Neural cell (in vitro differentiated cells): Measurements from ENCODE around the gene LRRC72. TPM values are rescaled to one million over a fixed set of nuclear protein-coding genes. Genes with fewer than 3 reads are reported as not detected.

ENCODE experiments used
- H2AFZ ChIP-seq: fragments of 200-600, 300-800 bp; sonication (generic), shearing (Covaris generic); 2 replicates; pipeline ENCODE4 v1.6.0; 2014; ENCODE audit warnings: low read depth, mild to moderate bottlenecking, antibody characterized with exemption, low read length, moderate library complexity
- H3F3A ChIP-seq: fragments of 200-600 bp; shearing (Covaris generic); 2 replicates; pipeline ENCODE4 v1.6.1; 2016; ENCODE audit warnings: mild to moderate bottlenecking, moderate library complexity, mixed read lengths, antibody characterized with exemption, low read length; ENCODE audit not compliant: insufficient read depth, poor library complexity, severe bottlenecking
- H3K27ac ChIP-seq: fragments of 200-600, 300-800 bp; sonication (generic), shearing (Covaris generic); 2 replicates; pipeline ENCODE4 v1.5.1; 2014; ENCODE audit warnings: mild to moderate bottlenecking, low read length, moderate library complexity
- H3K27me3 ChIP-seq: fragments of 300-800, 200-600 bp; sonication (generic), shearing (Covaris generic); 2 replicates; pipeline ENCODE4 v1.6.0; 2014; ENCODE audit warnings: mild to moderate bottlenecking, low read depth, low read length, moderate library complexity; ENCODE audit not compliant: insufficient read depth
- H3K36me3 ChIP-seq: fragments of 300-800, 200-600 bp; sonication (generic), shearing (Covaris generic); 2 replicates; pipeline ENCODE4 v1.5.1; 2014; ENCODE audit warnings: mild to moderate bottlenecking, antibody characterized with exemption, low read length, moderate library complexity; ENCODE audit not compliant: insufficient read depth
- H3K4me2 ChIP-seq: fragments of 300-800, 200-600 bp; sonication (generic), shearing (Covaris generic); 2 replicates; pipeline ENCODE4 v1.6.0; 2014; ENCODE audit warnings: mild to moderate bottlenecking, low read length
- H3K4me3 ChIP-seq: fragments of 300-800, 200-600 bp; sonication (generic), shearing (Covaris generic); 2 replicates; pipeline ENCODE4 v1.5.1; 2014; ENCODE audit warnings: mild to moderate bottlenecking, low read length, moderate library complexity
- H3K79me2 ChIP-seq: fragments of 200-600 bp; shearing (Covaris generic); replicated peaks from 2 replicates; pipeline ENCODE4 v1.6.0; 2014; ENCODE audit warnings: mild to moderate bottlenecking, low read length, moderate library complexity; ENCODE audit not compliant: insufficient read depth
- H3K9ac ChIP-seq: fragments of 300-800, 200-600 bp; sonication (generic), shearing (Covaris generic); 2 replicates; pipeline ENCODE4 v1.6.1; 2016; ENCODE audit warnings: mild to moderate bottlenecking, low read length, mixed read lengths
- H3K9me2 ChIP-seq: fragments of 200-600 bp; shearing (Covaris generic); 2 replicates; pipeline ENCODE4 v1.6.1; 2016; ENCODE audit warnings: mild to moderate bottlenecking, low read length, mixed read lengths; ENCODE audit not compliant: insufficient read depth
- H3K9me3 ChIP-seq: fragments of 200-600, 300-800 bp; sonication (generic), shearing (Covaris generic); 2 replicates; pipeline ENCODE4 v1.6.1; 2016; ENCODE audit warnings: mild to moderate bottlenecking, mixed run types, low read length, moderate library complexity, mixed read lengths
- H4K20me1 ChIP-seq: fragments of 200-600 bp; shearing (Covaris generic); 2 replicates; pipeline ENCODE4 v1.6.1; 2016; ENCODE audit warnings: mild to moderate bottlenecking, mixed run types; ENCODE audit not compliant: insufficient read depth
- CTCF ChIP-seq: fragments of 450-650 bp; IDR thresholded peaks from 2 replicates; pipeline ENCODE4 v1.5.1; 2014; ENCODE audit warnings: antibody characterized with exemption, mild to moderate bottlenecking, moderate library complexity; ENCODE audit not compliant: poor library complexity, severe bottlenecking
- EP300 ChIP-seq: fragments of 450-650 bp; conservative IDR thresholded peaks from 2 replicates; pipeline ENCODE4 v1.6.1; 2014; ENCODE audit warnings: antibody characterized with exemption, mild to moderate bottlenecking, moderate library complexity; ENCODE audit not compliant: poor library complexity, severe bottlenecking
- EZH2 ChIP-seq: fragments of 200-600, 300-800 bp; shearing (Covaris generic), sonication (generic); IDR thresholded peaks from 2 replicates; pipeline ENCODE4 v1.6.1; 2014; ENCODE audit warnings: antibody characterized with exemption, low read length, borderline replicate concordance, mild to moderate bottlenecking; ENCODE audit not compliant: insufficient read depth, poor library complexity, severe bottlenecking
- MXI1 ChIP-seq: fragments of 450-650 bp; conservative IDR thresholded peaks from 2 replicates; pipeline ENCODE4 v1.6.1; 2014; ENCODE audit warnings: antibody characterized with exemption, mild to moderate bottlenecking; ENCODE audit not compliant: poor library complexity, severe bottlenecking
- POLR2AphosphoS5 ChIP-seq: IDR thresholded peaks from 2 replicates; pipeline ENCODE4 v1.6.1; 2012
- RAD21 ChIP-seq: fragments of 450-650 bp; conservative IDR thresholded peaks from 2 replicates; pipeline ENCODE4 v1.6.1; 2014; ENCODE audit warnings: antibody characterized with exemption, mild to moderate bottlenecking, moderate library complexity
- REST ChIP-seq: IDR thresholded peaks from 2 replicates; pipeline ENCODE4 v1.6.1; 2012; ENCODE audit warnings: borderline replicate concordance
- SMC3 ChIP-seq: fragments of 450-650 bp; conservative IDR thresholded peaks from 2 replicates; pipeline ENCODE4 v1.6.1; 2014; ENCODE audit warnings: antibody characterized with exemption, mild to moderate bottlenecking, moderate library complexity; ENCODE audit not compliant: poor library complexity
- TAF1 ChIP-seq: IDR thresholded peaks from 2 replicates; pipeline ENCODE4 v1.6.1; 2012; ENCODE audit warnings: low read depth
- polyA plus RNA-seq: library from polyadenylated mRNA; depleted of rRNA; stranded (reverse); fragments of >200 nt; gene quantifications from 2 replicates; pipeline ENCODE4 v1.2.3, GENCODE V29; 2014

Gene LRRC72
- polyA plus RNA-seq, 1 donor from 2014 or later = not detected

GRCh38 chr7:16611711-16612110, 85.1 kb downstream of the LRRC72 start:
- Histone ChIP-seq H3K27me3 (no peaks in the 10 kb centered on the region), H3K36me3 (peaks cover 16% of the 10 kb centered on the region), H4K20me1 (no peaks in the 10 kb centered on the region), H3F3A (no peaks in the 10 kb centered on the region), H3K79me2 (peaks cover 3% of the 10 kb centered on the region), H3K4me2 (no peak overlapping the region), H3K4me3 (no peak overlapping the region), H2AFZ (no peak overlapping the region), H3K27ac (no peak overlapping the region), H3K9me3 (no peaks in the 10 kb centered on the region), H3K9me2 (no peaks in the 10 kb centered on the region), H3K9ac (no peak overlapping the region)
- no peak for TF ChIP-seq CTCF
- TF ChIP-seq MXI1 = no peak
- no peak for TF ChIP-seq TAF1
- no peak for TF ChIP-seq RAD21
- no peak for TF ChIP-seq REST
- TF ChIP-seq EP300 = no peak
- TF ChIP-seq SMC3 = no peak
- no peak for TF ChIP-seq EZH2
- no peak for TF ChIP-seq POLR2AphosphoS5

- Histone ChIP-seq H4K20me1 (no peaks in the 10 kb centered on the region), H3K9me3 (no peaks in the 10 kb centered on the region), H3F3A (no peaks in the 10 kb centered on the region), H3K27ac (no peak overlapping the region), H3K9me2 (no peaks in the 10 kb centered on the region), H3K4me2 (no peak overlapping the region), H2AFZ (no peak overlapping the region), H3K27me3 (no peaks in the 10 kb centered on the region), H3K9ac (no peak overlapping the region), H3K36me3 (peaks cover 18% of the 10 kb centered on the region), H3K79me2 (peaks cover 3% of the 10 kb centered on the region), H3K4me3 (no peak overlapping the region)
- TF ChIP-seq EP300 = no peak
Observed at GRCh38 chr7:16615228-16615627, 88.6 kb downstream of the LRRC72 start.

DNA sequence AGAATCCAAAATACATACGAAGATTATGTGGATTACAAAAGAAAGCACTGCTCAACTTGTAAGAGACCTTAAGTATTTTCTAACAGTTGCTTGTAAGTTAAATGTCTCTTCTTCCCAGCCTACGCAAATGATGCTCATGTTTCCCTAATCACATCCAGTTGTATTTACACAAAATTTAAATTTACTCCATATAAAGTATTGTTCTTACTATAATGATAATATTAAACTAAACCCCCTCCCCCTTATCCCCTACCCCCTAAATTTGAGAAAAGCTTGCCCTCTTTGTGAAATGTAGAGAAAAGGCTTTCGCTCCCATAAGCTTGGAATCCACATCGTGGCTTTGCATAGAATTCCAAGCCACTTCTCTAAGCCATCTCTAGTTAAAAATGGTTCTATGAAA, 89.5 kb downstream of the LRRC72 start:
- H3K27ac ChIP-seq = no peak overlapping the region
- peaks cover 3% of the 10 kb centered on the region for H3K79me2 ChIP-seq
- no peaks in the 10 kb centered on the region for H4K20me1 ChIP-seq
- H3K36me3 ChIP-seq = peaks cover 18% of the 10 kb centered on the region
- TF ChIP-seq TAF1 (no peak), SMC3 (no peak), POLR2AphosphoS5 (no peak), REST (no peak), EZH2 (no peak)
- H3K4me2 ChIP-seq = no peak overlapping the region
- no peaks in the 10 kb centered on the region for H3K27me3 ChIP-seq
- no peak overlapping the region for H3K9ac ChIP-seq
- H3F3A ChIP-seq = no peaks in the 10 kb centered on the region
- no peak overlapping the region for H3K4me3 ChIP-seq
- H3K9me2 ChIP-seq = no peaks in the 10 kb centered on the region
- no peaks in the 10 kb centered on the region for H3K9me3 ChIP-seq
- H2AFZ ChIP-seq = no peak overlapping the region
